Upper lobe of right lung (tissue), 1 donor: ENCODE data around the gene VPS18. TPM values are rescaled to one million over a fixed set of nuclear protein-coding genes. Genes with fewer than 3 reads are reported as not detected.
A peak's percentile ranks its signal among the peaks of the same experiment; 100 is the strongest.

Experiments
- ATAC-seq: fragments of 200-7000 bp; cut with Tn5 transposase; one replicate; pipeline ENCODE4 v1.9.1; 2020; ENCODE audit warnings: mild to moderate bottlenecking, moderate library complexity
- DNase-seq: peaks from one replicate; pipeline ENCODE4 v3.0.0-alpha.2; 2020
- H3K27ac ChIP-seq: fragments of 200-600 bp; one replicate; pipeline ENCODE4 v1.8.0; 2022
- H3K27me3 ChIP-seq: fragments of 200-600 bp; one replicate; pipeline ENCODE4 v1.8.0; 2022; ENCODE audit warnings: mild to moderate bottlenecking
- H3K36me3 ChIP-seq: fragments of 200-600 bp; one replicate; pipeline ENCODE4 v1.8.0; 2022
- H3K4me1 ChIP-seq: fragments of 200-600 bp; one replicate; pipeline ENCODE4 v1.8.0; 2022
- H3K4me3 ChIP-seq: fragments of 200-600 bp; one replicate; pipeline ENCODE4 v1.8.0; 2022; ENCODE audit warnings: mild to moderate bottlenecking
- H3K9me3 ChIP-seq: fragments of 200-600 bp; one replicate; pipeline ENCODE4 v1.8.0; 2022
- CTCF ChIP-seq: fragments of 200-600 bp; IDR thresholded peaks from one replicate; pipeline ENCODE4 v1.8.0; 2022; ENCODE audit warnings: antibody characterized with exemption
- intact Hi-C: fragments of 100-400 bp; cut with DNase I; formaldehyde crosslinking; loops from one replicate; pipeline ENCODE4 v1.11.0; 2022
- total RNA-seq: library from RNA; stranded (reverse); fragmentation: NEBNext Ultra II Directional; extraction: Animal tissue kit (Norgen Biotek cat#: 25700); gene quantifications from one replicate; pipeline ENCODE4 v1.2.1, GENCODE V29; 2021
- donor health status: DM: no; HTN: yes; CAD: no; lungs with severe emphysema.

VPS18 gene
- total RNA-seq, 1 donor from 2014 or later = 24.5 TPM

- no peak overlapping the region for H3K4me3 ChIP-seq
- no peak for ATAC-seq
- DNase-seq = no peak
- no peaks in the 10 kb centered on the region for H3K36me3 ChIP-seq
- no peak for TF ChIP-seq CTCF
- peak overlapping the region; percentile 14 for H3K27ac ChIP-seq
- peaks cover 15% of the 10 kb centered on the region for H3K4me1 ChIP-seq
- no peaks in the 10 kb centered on the region for H3K27me3 ChIP-seq
- no peaks in the 10 kb centered on the region for H3K9me3 ChIP-seq
- intact Hi-C loops = no loop called here
These were observed 23.3 kb downstream of the VPS18 start for GRCh38 chr15:40917585-40917984.

- intact Hi-C loops = no loop called here
- Histone ChIP-seq H3K27me3 (no peaks in the 10 kb centered on the region), H3K36me3 (no peaks in the 10 kb centered on the region), H3K9me3 (no peaks in the 10 kb centered on the region), H3K27ac (peak overlapping the region; percentile 49), H3K4me3 (no peak overlapping the region), H3K4me1 (peaks cover 15% of the 10 kb centered on the region)
- DNase-seq = no peak
- no peak for TF ChIP-seq CTCF
- peak; percentile 78 for ATAC-seq
These were observed 24.0 kb downstream of the VPS18 start for GRCh38 chr15:40918146-40918798.

- Histone ChIP-seq H3K27me3 (no peaks in the 10 kb centered on the region), H3K36me3 (no peaks in the 10 kb centered on the region), H3K9me3 (no peaks in the 10 kb centered on the region), H3K4me3 (no peak overlapping the region), H3K27ac (peak overlapping the region; percentile 49), H3K4me1 (peaks cover 15% of the 10 kb centered on the region)
- intact Hi-C loops = no loop called here
- no peak for TF ChIP-seq CTCF
- ATAC-seq (peak; percentile 40), DNase-seq (no peak)
These were observed 24.6 kb downstream of the VPS18 start for GRCh38 chr15:40918799-40919392.

GRCh38 chr15:40921949-40922607 lies 27.8 kb downstream of the VPS18 start:
- no peak for ATAC-seq
- no peak for DNase-seq
- H3K4me1 ChIP-seq = peaks cover 24% of the 10 kb centered on the region
- no peak overlapping the region for H3K27ac ChIP-seq
- peaks cover 19% of the 10 kb centered on the region for H3K27me3 ChIP-seq
- no peaks in the 10 kb centered on the region for H3K36me3 ChIP-seq
- intact Hi-C loops = no loop called here
- no peak for TF ChIP-seq CTCF
- no peaks in the 10 kb centered on the region for H3K9me3 ChIP-seq
- H3K4me3 ChIP-seq = no peak overlapping the region

GRCh38 chr15:40922608-40923005 lies 28.4 kb downstream of the VPS18 start:
- peaks cover 24% of the 10 kb centered on the region for H3K27me3 ChIP-seq
- peaks cover 27% of the 10 kb centered on the region for H3K4me1 ChIP-seq
- H3K4me3 ChIP-seq = no peak overlapping the region
- intact Hi-C loops = no loop called here
- no peak for DNase-seq
- H3K27ac ChIP-seq = no peak overlapping the region
- ATAC-seq = no peak
- no peaks in the 10 kb centered on the region for H3K9me3 ChIP-seq
- H3K36me3 ChIP-seq = no peaks in the 10 kb centered on the region
- TF ChIP-seq CTCF = no peak
